Activated CD4-positive, CD25-positive, alpha-beta regulatory T cell treated with anti-CD3 and anti-CD28 coated beads, Interleukin-2, amount 50 U/mL, for 24 hours (primary cell): ENCODE data around the gene KIF5C.
"Not testable (repeated sequence)": the region's sequence is repeated elsewhere in the genome, so short reads cannot be mapped to it uniquely, and the experiment has no call there.

Experiments
- ATAC-seq, 2 donors: fragments of 150-1000 bp; cut with Tn5 transposase; one replicate each; pipeline ENCODE4 v1.10.0; 2021; ENCODE audit warnings: mild to moderate bottlenecking in 1 of 2, moderate library complexity in 1 of 2

KIF5C gene

GRCh38 chr2:148874868-148875341, at the start of gene KIF5C:
Gene KIF5C, plus strand, starts transcription at chr2:148875227. Its CDS starts 391 bp downstream, at chr2:148875618.
- peak; percentile 92 for ATAC-seq

- ATAC-seq: no peak
Observed at GRCh38 chr2:148826791-148827190, 48.2 kb upstream of the KIF5C start.

DNA sequence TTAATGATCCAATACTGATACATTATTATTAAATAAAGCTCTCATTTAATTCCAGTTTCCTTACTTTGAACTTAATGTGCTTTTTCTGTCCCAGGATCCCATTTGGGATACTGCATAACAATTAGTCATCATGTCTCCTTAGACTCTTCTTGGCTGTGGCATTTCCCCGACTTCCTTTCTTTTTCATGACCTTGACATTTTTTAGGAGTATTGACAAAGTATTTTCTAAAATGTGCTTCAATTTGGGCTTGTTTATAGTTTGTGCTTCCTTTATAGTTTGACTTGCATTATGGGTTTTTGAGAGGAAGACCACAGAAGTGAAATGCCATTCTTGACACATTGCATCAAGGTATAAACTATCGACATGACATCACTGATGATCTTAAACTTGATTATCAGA, 46.1 kb upstream of the KIF5C start:
- no peak for ATAC-seq

DNA sequence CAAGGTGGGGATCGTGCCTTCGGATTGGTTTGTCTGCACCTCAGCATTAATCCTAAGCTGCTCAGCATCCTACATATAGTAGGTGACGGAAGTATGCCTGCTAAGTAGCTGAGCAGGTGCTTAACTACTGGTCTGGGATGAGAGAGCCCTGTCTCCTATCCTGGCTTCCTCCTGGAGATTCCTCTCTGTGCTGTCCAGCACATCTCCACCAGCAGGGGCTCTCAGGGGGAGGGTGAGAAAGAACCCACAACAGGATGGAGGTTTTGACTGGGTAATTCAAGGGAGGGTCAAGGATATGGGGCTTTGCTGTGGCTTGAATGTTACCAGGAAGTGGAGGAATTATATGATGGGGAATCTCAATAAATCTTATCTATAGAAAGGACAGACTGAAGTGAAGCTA, 45.4 kb upstream of the KIF5C start:
- no peak for ATAC-seq

DNA sequence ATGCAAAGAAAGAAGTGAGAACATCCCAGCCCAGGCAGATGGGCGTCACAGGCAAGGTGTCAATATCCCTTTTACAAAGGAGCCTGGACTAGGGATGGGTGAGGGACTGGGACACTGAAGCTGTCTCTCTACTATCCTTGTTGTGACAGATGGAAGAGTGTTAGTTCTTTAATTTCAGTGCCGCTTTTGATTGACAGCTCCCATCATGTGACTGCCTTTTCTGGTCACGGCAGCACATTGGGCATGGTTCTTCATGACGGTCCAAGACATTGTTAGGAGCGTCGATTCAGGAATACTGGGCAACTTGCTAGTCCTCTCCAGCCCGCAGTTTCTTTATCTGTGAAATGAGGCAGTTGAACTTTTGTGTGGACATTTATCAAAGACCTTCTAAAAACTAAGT, 42.4 kb upstream of the KIF5C start:
- ATAC-seq: no peak

DNA sequence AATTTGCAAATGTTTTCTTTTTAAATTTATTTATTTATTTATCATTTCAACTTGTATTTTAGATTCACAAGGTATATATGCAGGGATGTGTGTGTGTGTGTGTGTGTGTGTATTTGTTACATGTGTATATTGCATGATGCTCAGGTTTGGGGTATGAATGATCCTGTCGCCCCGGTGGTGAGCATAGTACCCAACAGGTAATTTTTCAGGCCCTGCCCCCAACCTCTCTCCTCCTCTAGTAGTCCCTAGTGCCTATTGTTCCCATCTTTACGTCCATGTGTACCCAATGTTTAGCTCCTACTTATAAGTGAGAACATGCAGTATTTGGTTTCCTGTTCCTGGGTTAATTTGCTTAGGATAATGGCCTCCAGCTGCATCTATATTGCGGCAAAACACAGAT, 33.0 kb upstream of the KIF5C start:
- ATAC-seq: no peak

GRCh38 chr2:148848146-148848545, 26.9 kb upstream of the KIF5C start:
- no peak for ATAC-seq

DNA sequence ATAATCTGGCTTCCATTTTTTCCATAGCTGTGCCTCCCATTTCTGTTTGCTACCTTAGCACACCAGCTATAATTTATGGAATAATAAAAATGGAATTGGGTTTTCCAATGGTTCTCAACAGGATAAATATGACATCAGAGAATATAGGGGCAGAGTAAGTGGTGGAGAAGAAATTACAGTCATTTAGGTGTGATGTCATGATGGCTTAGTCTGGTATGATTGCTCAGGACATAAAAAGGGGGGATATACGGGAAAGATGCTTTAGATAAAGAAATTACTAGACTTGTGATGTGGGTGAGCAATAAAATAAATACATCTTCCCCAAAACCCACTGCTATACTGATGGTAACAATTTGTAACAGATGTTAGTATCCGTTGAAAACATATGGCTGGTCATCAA, 21.6 kb upstream of the KIF5C start:
- ATAC-seq: no peak

DNA sequence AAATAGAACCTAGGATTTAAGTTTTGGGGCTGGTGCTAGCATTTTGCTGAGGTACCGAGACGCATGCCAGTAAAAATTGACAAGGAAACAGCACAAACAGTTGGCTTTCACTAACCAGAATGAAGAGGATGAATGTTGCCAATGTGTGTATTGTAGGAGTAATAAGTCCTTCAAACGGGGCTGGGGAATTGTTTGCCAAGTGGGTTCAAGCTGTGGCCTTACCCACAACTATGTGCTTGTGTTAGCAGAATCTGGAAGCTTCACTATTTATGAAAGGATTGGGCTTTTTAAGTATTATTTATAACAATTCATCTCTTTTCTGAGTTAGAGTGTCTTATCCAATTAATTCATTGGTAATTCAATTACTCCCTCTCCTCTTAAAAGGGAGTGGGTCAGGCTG, 15.0 kb upstream of the KIF5C start:
- ATAC-seq: no peak

DNA sequence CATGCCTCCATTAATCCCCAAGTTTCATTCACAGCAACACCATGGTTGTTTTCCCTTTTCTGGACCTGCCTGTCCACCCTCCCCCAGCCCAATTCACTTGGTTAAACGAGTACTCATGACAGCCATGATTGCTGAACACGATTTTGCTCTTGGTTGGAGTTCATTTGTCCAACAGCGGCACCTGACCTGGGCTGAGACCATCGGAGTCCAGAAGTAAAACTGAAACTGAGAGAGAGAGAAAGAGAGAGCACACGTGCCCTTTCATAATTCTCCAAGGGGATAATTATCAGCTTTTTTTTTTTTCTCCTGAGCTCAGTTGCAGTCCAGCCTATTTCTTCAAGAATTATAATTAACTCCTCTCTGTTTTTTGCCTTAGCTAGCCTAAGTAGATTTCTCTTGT, 13.7 kb upstream of the KIF5C start:
- no peak for ATAC-seq

- ATAC-seq: not testable (repeated sequence)
Observed at GRCh38 chr2:148862478-148862877, 12.5 kb upstream of the KIF5C start.

GRCh38 chr2:148865512-148865911, 9.5 kb upstream of the KIF5C start:
- ATAC-seq: no peak

- no peak for ATAC-seq
Observed at GRCh38 chr2:148866091-148866490, 8.9 kb upstream of the KIF5C start.

- ATAC-seq: no peak
Observed at GRCh38 chr2:148867079-148867769, 7.8 kb upstream of the KIF5C start.

- ATAC-seq: peak; percentile 5 to 10
Observed at GRCh38 chr2:148875387-148876051, 492 bp downstream of the KIF5C start.

- no peak for ATAC-seq
Observed at GRCh38 chr2:148876202-148876594, 1.2 kb downstream of the KIF5C start.

- ATAC-seq: no peak
Observed at GRCh38 chr2:148876595-148877402, 1.8 kb downstream of the KIF5C start.

DNA sequence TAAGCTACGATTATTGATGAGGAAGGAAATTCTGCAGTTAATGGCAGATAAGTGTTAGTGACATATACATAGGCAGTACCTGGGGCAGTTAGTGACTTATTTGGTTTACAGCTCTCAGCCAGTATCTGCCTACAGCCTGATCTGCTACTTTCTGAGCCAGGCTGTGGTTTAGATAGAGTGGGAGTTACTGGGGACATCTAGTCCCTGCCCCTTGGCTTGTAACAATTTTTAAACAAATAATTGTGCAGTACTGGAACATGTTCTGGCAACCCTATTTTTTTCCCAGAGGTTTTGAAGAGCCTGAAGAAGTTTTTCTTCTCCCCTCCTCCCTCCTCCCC, 2.3 kb downstream of the KIF5C start:
- no peak for ATAC-seq

DNA sequence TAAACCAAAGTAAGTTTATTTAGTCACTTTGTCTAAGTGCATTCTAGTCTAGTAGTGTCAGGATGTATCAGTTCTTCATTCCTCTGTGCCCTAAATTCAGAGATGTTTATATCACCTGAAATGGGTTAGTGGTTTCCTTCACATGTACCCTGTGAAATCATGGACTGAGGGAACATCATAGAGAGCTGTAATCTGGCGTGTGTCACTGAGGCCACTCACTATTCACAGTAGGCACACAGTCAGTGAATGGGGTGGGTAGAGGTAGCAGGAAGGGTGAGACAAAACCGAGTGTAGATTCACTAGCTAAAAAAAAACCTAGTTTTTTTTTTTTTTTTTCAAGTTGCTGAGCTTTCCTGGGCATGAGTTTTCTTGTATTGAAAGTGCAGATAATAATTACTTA, 5.6 kb downstream of the KIF5C start:
- ATAC-seq: no peak

GRCh38 chr2:148882051-148882450, 7.0 kb downstream of the KIF5C start:
- no peak for ATAC-seq

DNA sequence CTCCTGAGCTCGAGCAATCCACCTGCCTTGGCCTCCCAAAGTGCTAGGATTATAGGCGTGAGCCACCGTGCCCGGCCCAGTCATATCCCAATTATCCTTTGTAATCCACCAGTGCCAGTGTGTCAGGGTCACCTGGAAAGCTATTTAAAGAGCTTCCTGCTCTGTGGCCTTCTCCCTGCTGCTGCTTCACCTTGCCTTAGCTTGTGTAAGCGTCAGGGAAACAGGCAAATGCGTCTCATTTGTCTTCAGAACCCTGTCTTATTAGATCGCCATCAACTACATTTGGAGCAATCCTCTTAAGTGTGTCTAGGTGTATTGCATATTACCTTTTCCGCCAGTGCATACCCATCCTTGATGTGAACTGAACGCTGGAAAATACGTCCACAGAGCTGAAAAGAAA, 10.2 kb downstream of the KIF5C start:
- ATAC-seq: no peak

GRCh38 chr2:148885988-148886387, 11.0 kb downstream of the KIF5C start:
- ATAC-seq: no peak

GRCh38 chr2:148887350-148888002, 12.4 kb downstream of the KIF5C start:
- ATAC-seq: no peak
